Cardiac septum (tissue), 1 donor: ENCODE results near the gene BZW2. TPM values are rescaled to one million over a fixed set of nuclear protein-coding genes. Genes with fewer than 3 reads are reported as not detected.

Experiments
- DNase-seq: peaks from one replicate; pipeline ENCODE4 v3.0.0-alpha.2; 2020; ENCODE audit warnings: low spot score
- intact Hi-C: fragments of 100-400 bp; cut with DNase I; formaldehyde crosslinking; loops from one replicate; pipeline ENCODE4 v1.14.0; 2022
- total RNA-seq: library from RNA; stranded (reverse); fragmentation: NEBNext Ultra II Directional; extraction: Animal tissue kit (Norgen Biotek cat#: 25700); gene quantifications from one replicate; pipeline ENCODE4 v1.2.1, GENCODE V29; 2021
- donor health status: DM: no; HTN: no; CAD: no.

The BZW2 gene
- total RNA-seq, 1 donor from 2014 or later, result 285 TPM

DNA sequence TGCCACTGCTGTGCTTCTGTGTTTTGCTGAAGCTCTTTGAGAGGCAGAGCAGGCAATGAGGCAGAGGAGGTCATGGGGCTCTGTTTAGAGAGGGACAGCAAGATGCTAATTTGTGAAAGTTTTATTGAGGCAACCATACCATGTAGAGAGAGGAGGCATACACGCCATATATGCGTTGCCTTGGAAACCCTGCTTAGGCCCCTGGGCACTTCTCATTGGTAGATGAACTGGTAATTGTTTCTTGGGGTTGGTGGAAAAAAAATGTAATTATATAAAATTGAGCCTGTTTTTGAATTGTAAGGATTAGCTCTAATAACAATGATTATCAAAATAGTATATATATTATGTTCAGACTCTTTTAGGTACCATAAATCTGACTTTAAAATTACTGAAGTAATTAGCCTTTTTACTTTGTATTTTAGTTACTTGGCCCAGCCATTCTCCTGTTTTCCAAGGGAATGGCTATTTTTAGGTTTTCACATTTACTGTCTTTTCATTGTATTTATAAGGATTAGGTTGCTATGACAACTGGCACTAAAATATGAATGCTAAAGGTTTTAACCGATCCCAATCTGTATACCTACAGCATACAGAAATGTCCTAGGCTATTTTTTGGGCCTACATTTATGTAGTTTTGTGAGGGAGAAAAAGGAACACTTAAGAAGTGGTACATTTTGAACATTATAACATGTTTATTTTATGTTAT is 52.4 kb downstream of the BZW2 start:
- DNase-seq, result no peak
- intact Hi-C loops, result loop anchor here (5.0 kb wide), 1 partner anchor 219 kb away; no protein-coding TSS in a partner anchor

DNA sequence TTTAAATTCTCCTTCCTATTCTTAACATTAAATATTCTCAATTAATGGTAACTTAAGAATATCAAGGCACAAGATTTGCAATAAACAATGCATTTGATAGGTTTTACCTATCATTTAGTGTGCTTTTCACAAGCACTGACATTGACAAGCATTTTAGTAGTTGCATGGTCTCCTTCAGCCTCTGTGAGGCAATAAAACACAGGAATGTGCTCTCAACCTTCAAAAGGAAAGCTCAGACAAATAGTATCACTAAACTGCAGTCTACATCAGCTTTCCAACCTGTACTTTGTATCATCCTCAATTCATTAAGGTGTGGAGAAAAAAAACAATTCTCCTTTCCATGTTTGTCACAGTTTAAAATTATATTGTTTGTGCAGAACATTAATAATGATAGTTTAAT is 56.5 kb downstream of the BZW2 start:
- intact Hi-C loops, result no loop called here
- DNase-seq, result no peak

DNA sequence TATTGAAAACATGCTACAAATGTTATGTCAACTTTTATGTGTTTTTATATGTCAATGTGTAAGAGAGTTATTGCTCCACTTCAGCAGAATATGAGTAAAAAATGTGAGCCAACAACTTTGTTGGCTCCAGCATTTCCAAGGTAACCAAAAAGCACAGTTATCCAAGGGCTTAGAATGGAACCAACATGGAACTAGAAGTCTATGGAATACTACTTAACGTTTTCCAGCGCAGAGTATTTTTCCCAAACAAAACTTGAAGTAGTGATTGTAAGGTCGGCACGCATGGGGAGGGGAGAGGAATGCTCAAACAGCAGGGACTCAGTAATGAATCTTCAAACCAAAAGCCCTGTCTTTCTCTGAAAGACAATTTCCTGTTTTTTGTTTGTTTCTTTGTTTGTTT is 62.5 kb downstream of the BZW2 start:
- intact Hi-C loops, result no loop called here
- no peak for DNase-seq

DNA sequence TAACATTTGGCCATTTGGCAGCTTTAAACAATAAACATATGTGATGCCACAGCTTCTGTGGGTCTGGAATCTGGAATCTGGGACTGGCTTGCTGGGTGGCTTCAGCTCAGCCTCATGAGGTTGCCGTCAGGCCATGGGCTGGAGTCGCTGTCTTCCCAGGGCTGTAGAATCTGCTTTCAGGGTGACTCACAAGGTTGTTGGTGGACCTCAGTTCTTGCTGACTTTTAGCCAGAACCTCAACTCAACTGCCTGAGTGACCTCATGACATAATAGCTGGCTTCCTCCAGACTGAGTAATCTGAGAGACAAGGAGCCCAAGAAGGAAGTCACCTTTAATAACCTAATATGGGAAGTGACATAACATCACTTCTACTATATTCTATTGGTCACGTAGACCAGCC is 63.0 kb downstream of the BZW2 start:
- intact Hi-C loops, result no loop called here
- no peak for DNase-seq

- intact Hi-C loops, result no loop called here
- DNase-seq, result no peak
Observed at GRCh38 chr7:16710651-16711050, 64.7 kb downstream of the BZW2 start.

- no peak for DNase-seq
- intact Hi-C loops, result no loop called here
Observed at GRCh38 chr7:16711730-16712129, 65.7 kb downstream of the BZW2 start.

DNA sequence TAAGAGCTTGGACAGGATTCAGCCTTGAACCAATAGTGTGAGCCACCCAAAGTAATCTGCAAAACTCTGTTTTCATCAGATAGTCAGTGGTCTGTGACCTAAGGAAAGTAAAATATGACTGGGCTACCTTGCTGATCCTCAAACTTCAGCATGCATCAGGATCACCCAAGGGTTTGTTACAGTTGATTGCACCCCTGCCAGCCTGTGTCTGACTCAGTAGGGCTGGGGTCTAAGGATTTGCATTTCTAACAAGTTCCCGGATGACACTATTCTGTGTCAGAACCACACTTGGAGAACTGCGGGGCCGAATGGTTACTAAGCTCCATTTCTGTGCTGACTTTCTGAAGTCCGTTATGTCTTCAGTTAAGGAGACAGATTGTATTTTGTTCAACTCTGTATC is 66.9 kb downstream of the BZW2 start:
- intact Hi-C loops, result no loop called here
- no peak for DNase-seq

DNA sequence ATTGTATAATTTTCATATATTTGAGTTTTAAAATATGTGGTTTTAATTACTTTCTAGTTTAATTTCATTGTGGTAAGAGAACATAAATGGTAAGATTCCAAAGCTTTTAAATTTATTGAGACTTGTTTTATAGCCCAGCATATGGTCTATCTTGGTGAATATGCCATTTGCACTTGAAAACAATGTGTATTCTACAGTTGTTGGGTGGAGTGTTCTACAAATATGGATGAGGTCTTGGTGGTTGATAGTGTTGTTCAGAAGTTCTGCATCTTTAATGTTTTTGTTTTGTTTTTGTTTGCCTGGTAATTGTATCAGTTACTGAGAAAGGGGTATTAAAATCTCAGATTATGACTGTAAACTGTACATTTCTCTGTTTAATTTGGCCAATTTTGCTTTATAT is 69.9 kb downstream of the BZW2 start:
- DNase-seq, result no peak
- intact Hi-C loops, result no loop called here

- no peak for DNase-seq
Observed at GRCh38 chr7:16718111-16718656, 72.2 kb downstream of the BZW2 start.

DNA sequence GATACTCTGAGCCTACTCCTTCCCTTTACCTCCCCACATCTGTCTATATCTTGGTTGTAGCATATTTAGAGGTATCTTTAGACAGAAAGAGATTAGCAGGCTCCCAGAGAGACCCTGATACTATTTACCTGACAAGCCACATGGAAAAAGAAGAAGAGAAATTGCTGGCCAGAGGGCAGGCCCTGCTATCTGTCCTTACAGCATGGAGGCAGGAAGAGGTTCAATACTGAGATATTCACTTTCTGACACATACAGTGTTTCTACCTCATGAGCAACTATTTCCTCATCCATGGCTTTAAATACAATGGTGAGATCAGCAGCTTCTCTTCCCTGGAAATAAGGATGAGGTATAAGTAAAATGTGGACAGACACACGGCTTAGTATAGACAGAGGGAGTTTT is 73.7 kb downstream of the BZW2 start:
- DNase-seq, result no peak
- intact Hi-C loops, result no loop called here

More at GRCh38 chr7:16718111-16718656, 72.2 kb downstream of the BZW2 start:
- intact Hi-C loops, result no loop called here

GRCh38 chr7:16721541-16721940 is 75.6 kb downstream of the BZW2 start:
- intact Hi-C loops, result no loop called here
- DNase-seq, result no peak

- no peak for DNase-seq
- intact Hi-C loops, result no loop called here
Observed at GRCh38 chr7:16724344-16724743, 78.4 kb downstream of the BZW2 start.

- no peak for DNase-seq
- intact Hi-C loops, result no loop called here
Observed at GRCh38 chr7:16726189-16726588, 80.2 kb downstream of the BZW2 start.

- intact Hi-C loops, result no loop called here
- DNase-seq, result no peak
Observed at GRCh38 chr7:16727736-16728135, 81.8 kb downstream of the BZW2 start.

DNA sequence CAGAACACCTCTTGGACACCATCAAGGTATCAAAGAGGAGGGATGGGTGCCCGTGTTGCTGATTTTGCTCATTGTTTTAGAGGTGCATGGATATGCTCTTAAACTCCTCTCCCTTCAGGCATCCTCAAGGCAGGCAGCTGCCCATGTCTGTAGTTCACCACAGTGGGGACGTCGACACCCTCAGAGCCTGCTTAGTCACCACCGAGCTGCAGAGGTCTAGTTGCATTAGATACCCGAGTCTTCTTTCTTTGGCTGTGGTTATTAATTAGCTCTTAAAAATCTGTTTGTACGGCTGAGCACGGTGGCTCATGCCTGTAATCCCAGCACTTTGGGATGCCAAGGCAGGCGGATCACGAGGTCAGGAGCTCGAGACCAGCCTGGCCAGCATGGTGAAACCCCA is 82.8 kb downstream of the BZW2 start:
- intact Hi-C loops, result no loop called here
- no peak for DNase-seq

- intact Hi-C loops, result no loop called here
Observed at GRCh38 chr7:16729541-16729940, 83.6 kb downstream of the BZW2 start.

DNA sequence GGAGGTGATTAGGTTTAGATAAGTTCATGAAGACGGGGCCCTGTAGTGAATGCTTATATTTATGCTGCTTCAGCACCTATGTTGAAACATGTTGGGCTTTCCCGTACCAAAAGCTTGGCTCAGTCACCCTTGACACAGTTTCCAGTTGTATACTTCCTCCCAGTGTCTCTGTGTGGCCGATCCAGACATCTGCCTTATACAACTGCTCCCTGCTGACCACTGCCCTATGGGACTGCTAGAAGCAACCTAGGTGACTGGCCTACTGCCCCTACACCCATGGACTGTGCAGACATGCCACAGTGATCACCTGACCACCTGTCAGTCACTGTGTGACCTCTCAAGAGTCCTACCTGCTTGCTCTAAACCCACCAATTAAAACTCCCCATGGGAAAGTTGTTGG is 85.0 kb downstream of the BZW2 start:
- DNase-seq, result no peak
- intact Hi-C loops, result no loop called here

More at GRCh38 chr7:16729541-16729940, 83.6 kb downstream of the BZW2 start:
- no peak for DNase-seq

DNA sequence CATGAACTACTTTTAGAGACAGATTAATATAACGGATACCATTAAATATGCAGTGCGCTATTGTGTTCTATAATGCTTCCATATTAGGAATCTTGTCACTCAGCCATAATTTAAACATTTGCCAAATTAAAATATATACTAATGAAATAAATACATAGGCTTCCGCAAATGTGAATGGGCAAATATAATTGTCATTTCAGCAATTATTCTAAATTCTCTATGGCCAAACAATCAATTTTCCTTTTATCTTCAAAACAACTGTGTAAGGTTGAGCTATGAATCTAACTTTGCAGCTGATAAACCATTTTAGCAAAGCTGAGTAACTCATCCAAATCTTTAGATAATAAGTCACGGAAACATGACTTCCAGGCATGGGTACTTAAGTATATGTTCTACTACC is 86.8 kb downstream of the BZW2 start:
- intact Hi-C loops, result no loop called here
- DNase-seq, result no peak

DNA sequence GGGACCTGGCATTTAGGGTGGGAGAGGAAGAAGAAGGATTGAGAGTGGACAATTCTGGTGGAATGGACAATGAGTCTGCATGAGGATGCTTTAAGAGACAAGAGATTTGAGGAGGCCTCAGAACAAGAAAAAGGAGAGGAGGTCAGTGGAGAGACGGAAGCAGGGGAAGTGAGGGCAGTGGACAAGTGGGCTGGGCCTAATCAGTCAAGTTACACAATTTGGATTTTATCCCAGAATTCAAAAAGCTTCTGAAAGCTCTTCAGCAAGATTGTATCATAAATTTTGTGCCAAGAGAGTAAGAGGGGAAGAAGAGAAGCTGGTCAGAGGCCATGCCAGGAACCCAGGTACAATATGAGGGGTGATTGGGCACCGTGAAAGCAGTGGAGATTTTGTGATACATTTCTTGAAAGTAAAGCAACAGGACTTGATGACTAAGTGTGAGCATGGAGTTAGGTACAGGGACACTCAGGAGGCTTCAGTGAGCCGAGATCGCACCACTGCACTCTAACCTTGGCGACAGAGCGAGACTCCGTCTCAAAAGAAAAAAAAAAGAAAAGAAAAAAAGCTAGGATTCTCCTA is 88.3 kb downstream of the BZW2 start:
- no peak for DNase-seq
- intact Hi-C loops, result no loop called here

DNA sequence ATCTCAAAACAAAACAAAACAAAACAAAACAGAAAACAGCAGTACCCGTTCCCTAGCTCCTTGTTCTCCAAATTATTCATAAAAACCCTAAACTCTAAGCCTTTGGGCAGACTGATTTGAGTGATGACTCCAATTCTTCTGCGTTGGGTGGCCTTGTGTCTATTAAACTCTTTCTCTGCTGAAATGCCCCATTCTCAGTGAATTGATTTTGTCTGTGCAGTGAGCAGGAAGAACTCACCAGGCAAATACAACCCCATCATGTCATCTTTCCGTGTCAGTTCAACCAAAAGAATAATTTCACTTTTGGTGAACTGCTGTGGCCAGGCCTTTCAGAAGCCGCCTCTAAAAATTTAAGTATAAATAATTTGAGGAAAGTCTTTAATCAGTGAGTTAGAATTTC is 89.0 kb downstream of the BZW2 start:
- DNase-seq, result no peak
- intact Hi-C loops, result no loop called here

GRCh38 chr7:16738011-16738688 is 92.2 kb downstream of the BZW2 start:
- intact Hi-C loops, result no loop called here
- no peak for DNase-seq
